Cardiac muscle cell (in vitro differentiated cells and primary cell): ENCODE measurements around the gene TNFAIP6. TPM values are rescaled to one million over a fixed set of nuclear protein-coding genes. Genes with fewer than 3 reads are reported as not detected.

Experiments
- DNase-seq, 2 donors: peaks; one replicate each; pipeline versions ENCODE4 v3.0.0 to v3.0.0-alpha.2; 2010 to 2017; ENCODE audit warnings: low read depth in 1 of 2, low spot score in 1 of 2
- H3K27ac ChIP-seq: fragments of 200-600 bp; sonication (generic); 2 replicates; pipeline ENCODE4 v1.5.1; 2016
- H3K27me3 ChIP-seq: fragments of 200-600 bp; sonication (generic); 2 replicates; pipeline ENCODE4 v1.6.0; 2016; ENCODE audit warnings: control low read depth
- H3K36me3 ChIP-seq: fragments of 200-600 bp; sonication (generic); 2 replicates; pipeline ENCODE4 v1.5.1; 2016; ENCODE audit warnings: control low read depth
- H3K4me1 ChIP-seq: fragments of 200-600 bp; sonication (generic); 2 replicates; pipeline ENCODE4 v1.8.1; 2017; ENCODE audit warnings: low read depth, mild to moderate bottlenecking, mixed run types
- H3K4me3 ChIP-seq: fragments of 200-600 bp; sonication (generic); 2 replicates; pipeline ENCODE4 v1.5.1; 2016; ENCODE audit warnings: mild to moderate bottlenecking
- H3K9me3 ChIP-seq: fragments of 200-600 bp; sonication (generic); 2 replicates; pipeline ENCODE4 v1.5.1; 2017; ENCODE audit warnings: low read depth, mild to moderate bottlenecking, control low read depth
- CTCF ChIP-seq: IDR thresholded peaks from 2 replicates; pipeline ENCODE4 v1.5.1; 2012; ENCODE audit warnings: low read depth, mild to moderate bottlenecking, low read length
- polyA plus RNA-seq: library from polyadenylated mRNA; unstranded; fragments of >200 nt; fragmentation: Nextera tagmentation; extraction: Ambion mirVana; gene quantifications from 2 replicates; pipeline ENCODE4 v1.2.1, GENCODE V29; 2016
- total RNA-seq: library from RNA; depleted of rRNA; stranded (reverse); fragments of >200 nt; gene quantifications from 2 replicates; pipeline ENCODE4 v1.2.3, GENCODE V29; 2016

The TNFAIP6 gene
- total and polyA plus RNA-seq, 2 experiments from 2014 or later: not detected

- H3K27ac ChIP-seq: no peak overlapping the region
- no peak for DNase-seq
- TF ChIP-seq CTCF: no peak
- no peaks in the 10 kb centered on the region for H3K4me1 ChIP-seq
- H3K9me3 ChIP-seq: no peaks in the 10 kb centered on the region
- no peaks in the 10 kb centered on the region for H3K27me3 ChIP-seq
- H3K4me3 ChIP-seq: no peak overlapping the region
- no peaks in the 10 kb centered on the region for H3K36me3 ChIP-seq
These were observed 27.4 kb upstream of the TNFAIP6 start for GRCh38 chr2:151329998-151330397.

GRCh38 chr2:151333083-151333482, 24.3 kb upstream of the TNFAIP6 start:
- no peak for DNase-seq
- Histone ChIP-seq H3K36me3 (no peaks in the 10 kb centered on the region), H3K9me3 (no peaks in the 10 kb centered on the region), H3K27me3 (no peaks in the 10 kb centered on the region), H3K4me1 (no peaks in the 10 kb centered on the region), H3K27ac (no peak overlapping the region), H3K4me3 (no peak overlapping the region)
- TF ChIP-seq CTCF: no peak

- Histone ChIP-seq H3K4me3 (no peak overlapping the region), H3K27me3 (no peaks in the 10 kb centered on the region), H3K9me3 (no peaks in the 10 kb centered on the region), H3K36me3 (no peaks in the 10 kb centered on the region), H3K4me1 (no peaks in the 10 kb centered on the region), H3K27ac (no peak overlapping the region)
- peak in 1 of 2 donors; percentile 91 for DNase-seq
- no peak for TF ChIP-seq CTCF
These were observed 23.1 kb upstream of the TNFAIP6 start for GRCh38 chr2:151334082-151334815.

- Histone ChIP-seq H3K4me3 (no peak overlapping the region), H3K27ac (no peak overlapping the region), H3K36me3 (no peaks in the 10 kb centered on the region), H3K4me1 (no peaks in the 10 kb centered on the region), H3K27me3 (no peaks in the 10 kb centered on the region), H3K9me3 (no peaks in the 10 kb centered on the region)
- no peak for TF ChIP-seq CTCF
- no peak for DNase-seq
These were observed 20.5 kb upstream of the TNFAIP6 start for GRCh38 chr2:151336863-151337371.

- Histone ChIP-seq H3K27me3 (no peaks in the 10 kb centered on the region), H3K9me3 (no peaks in the 10 kb centered on the region), H3K36me3 (no peaks in the 10 kb centered on the region), H3K4me3 (no peak overlapping the region), H3K27ac (no peak overlapping the region), H3K4me1 (no peaks in the 10 kb centered on the region)
- peak in 1 of 2 donors; percentile 62 for DNase-seq
- no peak for TF ChIP-seq CTCF
These were observed 19.7 kb upstream of the TNFAIP6 start for GRCh38 chr2:151337643-151338042.
